OCI-M2 (cell line): Measurements from ENCODE around the gene SRPX2.

Source experiments
- DNase-seq: peaks from one replicate; lab custom pipeline; 2025; ENCODE audit not compliant: unreplicated experiment; lab: John Stamatoyannopoulos, UW

SRPX2 gene, protein sequence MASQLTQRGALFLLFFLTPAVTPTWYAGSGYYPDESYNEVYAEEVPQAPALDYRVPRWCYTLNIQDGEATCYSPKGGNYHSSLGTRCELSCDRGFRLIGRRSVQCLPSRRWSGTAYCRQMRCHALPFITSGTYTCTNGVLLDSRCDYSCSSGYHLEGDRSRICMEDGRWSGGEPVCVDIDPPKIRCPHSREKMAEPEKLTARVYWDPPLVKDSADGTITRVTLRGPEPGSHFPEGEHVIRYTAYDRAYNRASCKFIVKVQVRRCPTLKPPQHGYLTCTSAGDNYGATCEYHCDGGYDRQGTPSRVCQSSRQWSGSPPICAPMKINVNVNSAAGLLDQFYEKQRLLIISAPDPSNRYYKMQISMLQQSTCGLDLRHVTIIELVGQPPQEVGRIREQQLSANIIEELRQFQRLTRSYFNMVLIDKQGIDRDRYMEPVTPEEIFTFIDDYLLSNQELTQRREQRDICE

DNA sequence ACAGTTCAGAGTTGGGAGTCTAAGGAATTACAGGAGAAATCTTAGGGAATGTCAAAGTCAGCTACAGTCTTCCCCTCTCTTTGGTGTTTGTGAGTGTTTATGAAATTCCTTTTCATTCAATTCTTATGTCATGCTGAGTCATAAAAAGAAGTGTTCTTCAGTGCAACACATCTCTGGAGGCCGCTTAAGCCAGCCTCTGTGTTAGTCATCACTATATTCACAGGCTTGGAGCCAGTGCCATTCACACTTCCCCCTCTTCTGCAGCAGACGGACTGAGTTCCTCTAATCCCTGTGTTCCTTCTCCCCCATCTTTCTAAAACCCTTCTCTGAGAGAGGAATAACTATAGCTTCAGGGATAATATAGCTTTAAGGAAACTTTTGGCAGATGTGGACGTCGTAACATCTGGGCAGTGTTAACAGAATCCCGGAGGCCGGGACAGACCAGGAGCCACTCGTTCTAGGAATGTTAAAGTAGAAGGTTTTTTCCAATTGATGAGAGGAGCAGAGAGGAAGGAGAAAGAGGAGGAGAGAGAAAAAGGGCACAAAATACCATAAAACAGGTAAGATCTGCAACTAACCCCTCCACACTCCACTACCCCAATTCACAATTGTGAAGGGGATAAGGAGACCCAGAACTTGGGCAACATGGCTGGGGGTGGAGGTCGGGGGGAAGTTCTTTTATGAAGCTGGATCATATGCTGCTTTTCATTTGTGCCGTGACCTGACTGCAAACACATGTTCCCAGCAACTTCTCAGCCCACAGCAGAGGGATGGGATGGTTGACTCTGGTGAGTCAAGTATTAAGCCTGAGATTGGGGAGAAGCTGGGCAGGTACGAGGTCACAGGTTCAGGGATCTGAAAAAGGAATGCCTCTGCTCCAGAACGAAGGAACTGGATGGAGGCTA lies at the start of gene SRPX2:
Gene SRPX2, plus strand, starts transcription at position 244 of the 905 bp plus-strand sequence. CDS start 2,124 bp downstream, outside the sequence.
- no peak for DNase-seq

DNA sequence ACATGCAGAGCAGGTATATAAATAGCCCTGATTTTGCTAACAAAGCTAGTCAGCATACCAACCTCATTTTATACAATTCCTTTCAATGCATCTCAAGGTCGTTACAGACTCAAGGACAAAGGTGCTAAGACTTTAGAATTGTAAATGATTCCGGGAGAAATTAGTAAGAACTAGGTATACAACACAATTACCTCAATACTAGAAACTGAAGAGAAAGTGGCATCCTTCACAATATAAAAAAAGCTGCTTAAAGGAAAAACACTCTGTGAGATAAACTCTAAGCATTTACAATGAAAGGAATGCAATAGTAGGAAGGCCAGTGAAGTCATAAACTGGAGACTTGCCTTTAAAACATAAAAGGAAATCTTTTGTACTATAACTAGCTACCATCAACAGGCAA lies 47.4 kb upstream of the SRPX2 start:
- no peak for DNase-seq

DNA sequence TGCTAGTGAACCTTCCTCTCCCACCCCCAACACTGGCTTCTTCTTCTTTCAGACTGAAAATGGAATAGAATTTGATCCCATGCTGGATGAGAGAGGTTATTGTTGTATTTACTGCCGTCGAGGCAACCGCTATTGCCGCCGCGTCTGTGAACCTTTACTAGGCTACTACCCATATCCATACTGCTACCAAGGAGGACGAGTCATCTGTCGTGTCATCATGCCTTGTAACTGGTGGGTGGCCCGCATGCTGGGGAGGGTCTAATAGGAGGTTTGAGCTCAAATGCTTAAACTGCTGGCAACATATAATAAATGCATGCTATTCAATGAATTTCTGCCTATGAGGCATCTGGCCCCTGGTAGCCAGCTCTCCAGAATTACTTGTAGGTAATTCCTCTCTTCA lies 44.5 kb upstream of the SRPX2 start:
- DNase-seq: no peak

- no peak for DNase-seq
Observed at GRCh38 chrX:100600340-100600739, 43.7 kb upstream of the SRPX2 start.

DNA sequence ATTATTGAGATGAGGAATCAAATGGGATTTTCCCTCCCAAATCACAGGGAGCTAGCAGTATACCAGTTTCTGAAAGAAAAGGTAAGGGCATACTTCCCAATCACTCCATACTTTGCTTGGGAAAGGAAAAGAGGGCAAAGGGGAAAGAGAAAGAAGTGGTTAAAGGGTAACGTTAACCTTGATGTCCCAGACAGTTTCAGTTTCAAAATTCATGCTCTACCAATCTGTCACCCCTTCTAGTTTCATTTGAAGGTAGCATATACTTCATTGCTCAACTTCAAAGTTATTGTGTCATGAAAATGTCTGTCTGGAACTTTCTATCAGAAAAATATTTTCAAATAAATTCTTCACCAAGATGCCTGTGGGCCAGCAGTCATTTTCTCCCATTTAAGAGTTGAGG lies 43.2 kb upstream of the SRPX2 start:
- no peak for DNase-seq

DNA sequence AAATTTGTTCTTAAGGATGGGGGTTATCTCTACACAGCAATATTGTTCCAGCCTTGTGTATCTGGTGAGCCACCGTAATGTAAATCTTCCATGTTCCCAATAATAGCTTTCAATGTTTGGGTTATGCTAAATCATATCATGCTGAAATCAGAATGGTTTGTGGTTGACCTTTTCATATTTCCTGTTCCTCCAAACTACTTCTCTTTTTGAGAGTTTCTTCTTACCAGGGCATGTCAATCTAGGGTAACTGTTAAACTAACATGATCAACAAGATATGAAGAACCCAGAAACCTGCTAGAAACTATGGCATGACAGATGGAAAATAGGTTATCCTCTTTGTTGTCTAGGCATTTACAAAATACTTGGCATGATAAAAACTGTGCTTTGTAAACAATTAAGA lies 37.2 kb upstream of the SRPX2 start:
- DNase-seq: no peak

- no peak for DNase-seq
Observed at GRCh38 chrX:100609591-100609990, 34.4 kb upstream of the SRPX2 start.

DNA sequence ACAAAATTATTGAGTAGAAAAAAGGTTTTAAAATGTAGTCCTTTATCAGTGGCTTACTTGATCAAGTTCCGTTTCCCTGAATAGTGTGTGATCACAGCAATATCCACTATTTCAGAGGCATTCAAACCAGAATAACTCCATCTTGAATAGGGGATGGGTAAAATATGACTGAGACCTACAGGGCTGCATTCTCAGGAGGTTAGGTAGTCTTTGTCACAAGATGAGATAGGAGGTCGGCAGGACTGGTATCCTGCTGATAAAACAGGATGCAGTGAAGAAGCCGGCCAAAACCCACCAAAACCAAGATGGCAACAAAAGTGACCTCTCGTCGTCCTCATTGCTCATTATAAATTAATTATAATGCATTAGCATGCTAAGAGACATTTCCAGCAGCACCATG lies 32.0 kb upstream of the SRPX2 start:
- no peak for DNase-seq

GRCh38 chrX:100615005-100615404 lies 29.0 kb upstream of the SRPX2 start:
- DNase-seq: no peak

- DNase-seq: no peak
Observed at GRCh38 chrX:100623001-100623400, 21.0 kb upstream of the SRPX2 start.

DNA sequence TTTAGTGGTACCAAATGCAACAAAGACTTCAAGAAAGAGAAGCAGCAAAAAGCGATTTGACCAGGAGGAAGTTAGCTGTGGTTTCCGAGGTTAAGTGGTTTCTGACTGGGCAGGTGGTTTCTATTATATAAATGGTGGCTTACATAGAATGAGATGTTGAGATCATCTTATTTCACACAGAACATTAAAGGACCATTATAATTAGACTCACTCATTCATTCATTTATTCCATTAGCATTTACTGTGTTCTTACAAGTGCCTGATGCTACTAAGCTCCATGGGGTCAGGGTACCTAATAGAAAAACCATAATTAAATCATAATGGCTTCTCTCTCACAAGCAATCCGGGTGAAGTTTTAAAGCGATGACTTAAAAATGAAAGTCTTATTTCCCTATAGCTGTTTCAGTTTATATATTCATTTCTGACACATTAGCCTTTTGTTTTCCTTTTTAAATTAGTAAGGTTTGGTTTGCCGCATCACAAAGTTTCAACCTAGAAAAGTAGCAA lies 18.0 kb upstream of the SRPX2 start:
- no peak for DNase-seq

- DNase-seq: no peak
Observed at GRCh38 chrX:100635040-100635439, 9.0 kb upstream of the SRPX2 start.

GRCh38 chrX:100635989-100636320 lies 8.0 kb upstream of the SRPX2 start:
- DNase-seq: no peak

DNA sequence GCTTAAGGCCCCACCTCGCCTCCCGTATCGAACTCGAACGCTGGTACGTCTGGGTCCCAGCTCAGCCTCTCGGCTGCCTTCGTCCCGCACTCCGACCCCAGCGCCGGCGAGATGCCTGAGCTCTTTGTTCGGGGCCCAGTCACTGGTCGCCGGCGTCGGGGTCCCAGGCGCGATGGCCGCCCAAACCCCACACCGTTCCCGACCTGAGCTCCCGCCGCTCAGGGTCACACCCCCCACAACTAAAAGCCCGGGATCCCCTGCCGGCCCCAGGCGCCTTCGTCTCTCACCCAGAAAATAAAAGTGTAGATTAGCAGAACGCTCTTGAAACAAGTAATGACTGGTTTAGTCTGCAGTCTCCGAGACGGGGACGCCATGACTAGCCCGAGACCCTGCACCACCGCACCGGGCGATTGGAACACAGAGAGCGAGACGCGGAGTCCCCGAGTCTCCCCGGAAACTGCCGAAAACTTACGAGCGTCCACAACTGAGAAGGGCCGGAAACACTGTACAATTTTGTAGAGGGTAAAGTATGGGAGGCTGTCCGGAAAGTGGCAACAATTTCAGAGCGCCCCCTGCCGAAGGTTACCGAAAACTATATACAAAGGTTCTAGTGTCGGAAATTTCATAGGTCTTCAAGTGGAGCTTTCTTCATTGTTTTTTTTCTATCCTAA lies 7.5 kb upstream of the SRPX2 start, which contains the start of gene TSPAN6:
Gene TSPAN6, minus strand, starts transcription at position 486 of the 671 bp plus-strand sequence. Its CDS starts 112 bp downstream, at position 374.
- DNase-seq: peak; percentile 43

- DNase-seq: no peak
Observed at GRCh38 chrX:100642290-100642689, 1.7 kb upstream of the SRPX2 start.

- no peak for DNase-seq
Observed at GRCh38 chrX:100643212-100643611, 787 bp upstream of the SRPX2 start.

- DNase-seq: no peak
Observed at GRCh38 chrX:100645106-100645505, 1.1 kb downstream of the SRPX2 start.

- no peak for DNase-seq
Observed at GRCh38 chrX:100647095-100647494, 3.1 kb downstream of the SRPX2 start.

GRCh38 chrX:100647739-100648138 lies 3.7 kb downstream of the SRPX2 start:
- no peak for DNase-seq

GRCh38 chrX:100648458-100649417 lies 4.7 kb downstream of the SRPX2 start:
- no peak for DNase-seq
